H1 (cell line): ENCODE data around the gene SGCD.

Source experiments
- CTCF ChIP-seq, 3 experiments: IDR thresholded peaks; 1 replicate in 2 of 3; 2 replicates in 1 of 3; pipeline versions ENCODE4 v1.5.1 to v1.6.1; 2011; ENCODE audit warnings: low read length in 3 of 3, mild to moderate bottlenecking in 3 of 3, inconsistent platforms in 2 of 3, low read depth in 1 of 3, moderate library complexity in 1 of 3; ENCODE audit not compliant: insufficient read depth in 1 of 3; ENCODE audit errors: control extremely low read depth in 1 of 3
- EP300 ChIP-seq, 2 experiments: IDR thresholded peaks; 1 replicate in 1 of 2; 2 replicates in 1 of 2; pipeline ENCODE4 v1.6.1; 2011 to 2012; ENCODE audit warnings: low read depth in 2 of 2, low read length in 2 of 2, mild to moderate bottlenecking in 2 of 2, borderline replicate concordance in 1 of 2, inconsistent platforms in 1 of 2, moderate library complexity in 1 of 2
- POLR2A ChIP-seq, 2 experiments: IDR thresholded peaks; 1 replicate in 1 of 2; 2 replicates in 1 of 2; pipeline ENCODE4 v1.6.1; 2011; ENCODE audit warnings: low read depth in 2 of 2, low read length in 2 of 2, mild to moderate bottlenecking in 2 of 2; ENCODE audit errors: control extremely low read depth in 1 of 2
- POLR2AphosphoS5 ChIP-seq: IDR thresholded peaks from 2 replicates; pipeline ENCODE4 v1.6.1; 2011; ENCODE audit warnings: low read depth, low read length
- POU5F1 ChIP-seq: IDR thresholded peaks from 2 replicates; pipeline ENCODE4 v1.6.1; 2011; ENCODE audit warnings: low read depth, mild to moderate bottlenecking, low read length, moderate library complexity
- RAD21 ChIP-seq, 2 experiments: IDR thresholded peaks in 1 of 2; conservative IDR thresholded peaks in 1 of 2; 2 replicates each; pipeline ENCODE4 v1.6.1; 2011; ENCODE audit warnings: low read depth in 2 of 2, low read length in 2 of 2, improper control_type of control experiment in 1 of 2, inconsistent platforms in 1 of 2, mild to moderate bottlenecking in 1 of 2, moderate library complexity in 1 of 2
- ZNF274 ChIP-seq: IDR thresholded peaks from 2 replicates; pipeline ENCODE4 v1.7.0; 2012; ENCODE audit warnings: low read length, borderline replicate concordance; ENCODE audit errors: extremely low read depth
- TF ChIP-seq, protein P1 (sequence below): IDR thresholded peaks from 2 replicates; pipeline ENCODE4 v1.6.1; 2012; ENCODE audit warnings: low read length, inconsistent platforms

- TF ChIP-seq, protein P1, sequence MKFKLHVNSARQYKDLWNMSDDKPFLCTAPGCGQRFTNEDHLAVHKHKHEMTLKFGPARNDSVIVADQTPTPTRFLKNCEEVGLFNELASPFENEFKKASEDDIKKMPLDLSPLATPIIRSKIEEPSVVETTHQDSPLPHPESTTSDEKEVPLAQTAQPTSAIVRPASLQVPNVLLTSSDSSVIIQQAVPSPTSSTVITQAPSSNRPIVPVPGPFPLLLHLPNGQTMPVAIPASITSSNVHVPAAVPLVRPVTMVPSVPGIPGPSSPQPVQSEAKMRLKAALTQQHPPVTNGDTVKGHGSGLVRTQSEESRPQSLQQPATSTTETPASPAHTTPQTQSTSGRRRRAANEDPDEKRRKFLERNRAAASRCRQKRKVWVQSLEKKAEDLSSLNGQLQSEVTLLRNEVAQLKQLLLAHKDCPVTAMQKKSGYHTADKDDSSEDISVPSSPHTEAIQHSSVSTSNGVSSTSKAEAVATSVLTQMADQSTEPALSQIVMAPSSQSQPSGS = no peak
- TF ChIP-seq POU5F1 (no peak), EP300 (IDR thresholded peaks at IDR 0.05; ENCODE audit: borderline replicate concordance in 1 of 2, low read depth in 2 of 2, low read length in 2 of 2) (no peak), POLR2A (IDR thresholded peaks at IDR 0.05; ENCODE audit: control extremely low read depth in 1 of 2, low read depth in 2 of 2, low read length in 2 of 2) (no peak), CTCF (IDR thresholded peaks at IDR 0.05; ENCODE audit: control extremely low read depth in 1 of 3, insufficient read depth in 1 of 3, low read depth in 1 of 3, low read length in 3 of 3) (no peak), POLR2AphosphoS5 (no peak), RAD21 (IDR thresholded peaks at IDR 0.05 in 1 of 2, conservative IDR thresholded peaks at IDR 0.05 in 1 of 2; ENCODE audit: low read depth in 2 of 2, low read length in 2 of 2) (no peak), ZNF274 (no peak)
These were observed 69.3 kb downstream of the SGCD start for GRCh38 chr5:156396063-156396829.
